Measurements from ENCODE around the gene MSANTD2.

Gene MSANTD2

DNA sequence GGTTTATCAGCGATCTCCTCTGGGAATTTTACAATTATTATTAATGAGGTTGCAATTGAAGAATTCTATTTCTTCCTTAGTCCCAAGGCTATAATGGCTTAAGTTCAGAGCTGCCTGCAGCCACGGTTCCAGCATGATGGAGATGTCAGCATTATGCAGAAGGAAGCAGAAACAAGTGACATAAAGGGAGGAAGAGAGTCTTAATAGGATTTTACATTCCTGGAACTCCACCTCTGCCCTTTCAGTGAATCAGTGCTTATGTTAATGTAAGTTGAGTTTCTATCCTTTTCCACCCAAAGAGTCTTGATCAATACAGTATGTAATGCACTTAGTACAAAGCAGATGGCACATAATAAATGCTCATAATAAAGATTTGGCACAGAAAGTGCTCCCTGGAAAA is 72.1 kb downstream of the MSANTD2 start:
- no peak for DNase-seq

DNA sequence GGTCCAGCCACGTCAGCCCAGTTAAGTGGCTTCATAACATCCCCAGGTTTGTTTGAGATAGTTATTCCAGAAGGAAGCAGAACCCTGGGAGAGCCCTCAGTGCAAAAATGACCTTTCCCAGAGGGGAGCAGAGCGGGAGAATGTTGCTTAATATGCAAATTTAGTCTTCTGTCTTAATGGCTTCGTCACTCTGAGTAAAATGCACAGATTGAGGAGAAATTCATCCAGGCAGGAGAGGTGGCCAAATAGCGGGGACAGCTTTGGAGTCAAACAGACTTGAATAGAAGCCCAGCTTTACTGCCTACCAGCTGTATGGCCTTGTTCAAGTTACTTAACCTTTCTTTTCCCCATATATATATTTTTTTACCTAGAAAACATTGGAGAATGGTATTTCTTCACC is 72.7 kb downstream of the MSANTD2 start:
- no peak for DNase-seq

DNA sequence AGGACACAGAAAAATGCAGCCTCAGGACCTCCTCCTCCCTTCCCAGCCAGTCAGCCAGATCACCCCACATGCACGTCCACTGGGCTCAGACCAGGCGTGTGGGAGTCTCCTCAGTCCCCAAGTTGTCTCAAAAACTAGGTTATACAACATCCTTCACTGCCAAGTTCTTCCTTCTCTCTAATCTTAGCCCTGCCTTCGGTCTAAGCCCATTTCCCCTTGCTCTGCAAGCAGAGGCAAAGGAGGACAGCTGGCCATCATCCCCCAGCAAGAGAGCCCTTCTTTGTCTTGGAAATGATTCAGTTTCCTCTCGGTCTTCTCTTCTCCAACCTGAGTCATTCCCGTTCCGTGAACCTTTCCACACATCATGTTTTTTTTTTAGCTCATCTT is 74.5 kb downstream of the MSANTD2 start:
- no peak for DNase-seq

- DNase-seq: no peak
Measured at GRCh38 chr11:124724979-124725718, 75.1 kb downstream of the MSANTD2 start.

DNA sequence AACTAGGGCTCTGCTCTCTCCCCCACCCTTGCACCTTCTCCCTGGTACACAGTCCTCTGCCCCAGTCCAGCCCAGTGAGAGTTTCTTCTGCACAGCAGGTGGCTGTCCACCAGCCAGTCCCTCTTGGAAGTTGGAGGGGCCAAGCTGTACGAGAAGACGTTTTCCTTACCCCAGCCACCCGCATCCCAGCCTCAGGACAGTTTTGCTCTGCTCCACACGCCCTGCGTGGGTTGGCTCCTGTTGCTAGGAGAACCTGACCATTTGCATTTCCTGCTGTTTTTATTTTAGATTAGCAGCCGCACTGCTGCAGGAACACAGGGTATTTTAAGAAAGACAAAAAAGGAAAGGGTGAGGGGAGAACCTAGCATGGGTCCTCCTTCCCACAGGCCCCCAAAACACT is 78.0 kb downstream of the MSANTD2 start:
- DNase-seq: no peak

DNA sequence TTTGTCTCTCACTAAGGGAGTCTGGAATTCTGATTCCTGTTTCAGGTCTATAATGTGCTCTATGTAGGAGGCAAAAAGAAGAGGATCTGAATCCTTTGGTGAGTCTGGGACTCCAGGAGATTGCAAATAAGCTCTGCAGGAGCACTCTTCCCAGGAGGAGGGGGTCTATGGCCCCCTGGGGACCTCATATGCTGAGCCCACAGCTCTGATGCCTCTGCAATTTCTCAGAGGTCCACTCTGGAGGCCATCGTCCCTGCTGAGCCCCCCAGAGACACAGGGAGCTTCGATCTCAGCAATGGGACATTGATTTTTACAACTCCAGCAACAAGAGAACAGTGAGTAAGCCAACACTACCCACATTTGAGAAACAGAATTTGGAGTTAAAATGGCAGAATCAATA is 80.7 kb downstream of the MSANTD2 start:
- DNase-seq: no peak

- DNase-seq: no peak
Measured at GRCh38 chr11:124718801-124719200, 81.4 kb downstream of the MSANTD2 start.

GRCh38 chr11:124717786-124718651 is 82.2 kb downstream of the MSANTD2 start:
- no peak for DNase-seq

GRCh38 chr11:124717421-124717785 is 82.8 kb downstream of the MSANTD2 start:
- DNase-seq: no peak

DNA sequence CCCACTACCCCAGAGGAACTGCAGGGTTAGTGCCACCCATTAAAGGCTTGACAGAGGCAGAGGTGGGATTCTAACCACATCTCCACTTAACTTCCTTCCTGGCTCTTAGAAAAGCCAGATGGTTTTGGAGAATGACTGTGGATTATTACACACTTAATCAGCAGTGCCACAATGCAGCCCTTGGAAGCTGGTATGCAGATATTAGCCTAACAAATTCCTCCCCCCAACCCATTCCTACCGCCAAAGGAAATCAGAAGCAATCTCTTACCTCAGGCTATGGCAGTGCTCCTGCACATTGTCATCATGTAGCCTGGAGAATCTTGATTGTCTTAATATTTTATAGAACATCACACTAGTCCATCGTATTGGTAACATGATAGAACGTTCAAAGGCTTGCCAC is 83.6 kb downstream of the MSANTD2 start:
- DNase-seq: no peak
